GM19043 (cell line): ENCODE data around the gene CMC4.

ENCODE experiments used
- ATAC-seq: cut with Tn5 transposase; IDR thresholded peaks from one replicate; pipeline ENCODE4 v1.9.1; 2021; ENCODE audit warnings: low read depth; ENCODE audit not compliant: unreplicated experiment

CMC4 gene

GRCh38 chrX:155070975-155071693 is at the start of gene CMC4, which contains the start of the genes BRCC3 and MTCP1:
CMC4 (minus strand) TSS chrX:155071136; CDS start chrX:155064023, 7,113 bp downstream.
BRCC3 (plus strand) TSS chrX:155071508; CDS start chrX:155071528, 20 bp downstream.
MTCP1 (minus strand) TSS chrX:155071136; CDS start chrX:155066010, 5,126 bp downstream.
- ATAC-seq: peak; percentile 80

- no peak for ATAC-seq
Measured at GRCh38 chrX:155115174-155115819, 44.4 kb upstream of the CMC4 start.

- no peak for ATAC-seq
Measured at GRCh38 chrX:155113097-155113496, 42.2 kb upstream of the CMC4 start.

- no peak for ATAC-seq
Measured at GRCh38 chrX:155112171-155112570, 41.2 kb upstream of the CMC4 start.

GRCh38 chrX:155108427-155108826 is 37.5 kb upstream of the CMC4 start:
- ATAC-seq: no peak

DNA sequence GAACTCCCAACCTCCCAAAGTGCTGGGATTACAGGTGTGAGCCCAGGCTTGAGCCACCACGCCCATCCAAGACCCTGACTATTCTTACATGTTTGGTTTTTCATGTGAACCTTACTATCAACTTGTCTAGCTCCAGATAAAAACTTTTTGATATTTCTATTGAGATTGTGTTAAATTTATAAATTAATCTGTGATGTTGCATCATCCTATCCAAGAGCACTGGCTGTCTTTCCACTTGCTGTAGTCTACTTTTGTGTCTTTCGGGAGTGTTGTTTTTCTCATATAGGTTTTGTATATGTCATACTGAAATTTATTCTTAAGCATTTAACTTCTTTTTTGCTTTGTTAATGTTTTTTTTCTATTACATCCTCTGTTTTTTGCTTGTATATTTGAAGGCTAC is 35.0 kb upstream of the CMC4 start:
- no peak for ATAC-seq

DNA sequence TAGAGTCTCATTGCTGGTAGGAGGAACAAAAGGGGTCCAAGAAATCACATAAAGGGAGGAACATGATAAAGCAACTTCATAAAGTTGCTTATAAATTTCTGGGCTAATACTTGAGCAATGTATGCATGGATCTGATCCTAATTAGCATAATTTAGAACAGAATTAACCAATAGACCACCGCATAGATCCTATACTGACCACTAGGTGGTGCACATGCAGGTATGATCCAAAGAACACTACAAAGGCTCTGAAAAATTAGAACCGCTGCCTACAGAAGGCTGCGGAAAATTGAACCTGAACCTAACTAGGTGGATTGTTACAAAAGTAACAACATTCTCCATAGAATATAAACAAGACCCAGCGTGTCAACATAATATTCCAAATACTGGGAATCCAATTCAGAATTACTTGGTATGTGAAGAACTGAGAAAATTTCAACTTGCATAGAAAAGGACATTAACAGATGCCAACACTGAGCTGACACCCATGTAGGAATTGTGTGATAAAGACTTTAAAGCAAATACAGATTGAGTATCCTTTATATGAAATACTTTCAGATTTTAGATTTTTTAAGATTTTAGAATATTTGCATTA is 23.6 kb upstream of the CMC4 start:
- no peak for ATAC-seq

DNA sequence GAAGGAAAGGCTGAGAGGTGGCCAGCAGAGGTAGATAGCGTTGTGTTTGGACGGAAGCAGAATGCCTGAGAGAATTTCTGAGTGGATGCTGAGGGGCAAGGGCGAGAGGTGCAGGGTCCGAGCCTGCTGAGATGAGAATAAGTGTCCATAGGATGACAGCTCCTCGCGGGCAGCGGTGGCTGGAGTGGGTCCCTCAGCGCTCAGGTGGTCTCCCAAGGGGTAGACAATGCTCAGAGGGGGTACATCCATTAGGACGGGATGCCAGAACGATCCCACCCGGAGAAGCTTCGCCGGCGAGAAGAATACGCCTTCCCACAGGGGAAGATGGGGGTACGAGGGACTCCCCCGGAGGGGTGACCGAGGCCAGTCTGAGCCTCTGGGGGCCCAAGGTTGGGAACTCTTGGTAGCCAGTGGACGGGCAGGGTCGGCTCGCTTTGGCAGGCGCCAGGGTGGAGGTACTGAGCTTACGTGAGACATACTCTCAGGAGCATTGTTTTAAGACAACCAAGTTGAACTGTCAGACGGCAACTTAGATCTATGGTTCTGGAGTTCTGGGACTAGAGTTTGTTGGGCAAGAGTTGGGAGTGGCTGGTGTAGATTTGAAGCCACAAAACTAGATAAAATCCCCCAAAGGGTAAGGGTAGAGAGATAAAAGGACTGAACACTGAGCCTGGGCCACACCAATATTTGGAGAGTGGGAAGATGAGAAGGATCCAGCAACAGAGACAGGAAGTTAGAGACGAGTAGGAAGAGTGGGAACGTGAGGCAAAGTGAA is 16.2 kb upstream of the CMC4 start:
- ATAC-seq: no peak

DNA sequence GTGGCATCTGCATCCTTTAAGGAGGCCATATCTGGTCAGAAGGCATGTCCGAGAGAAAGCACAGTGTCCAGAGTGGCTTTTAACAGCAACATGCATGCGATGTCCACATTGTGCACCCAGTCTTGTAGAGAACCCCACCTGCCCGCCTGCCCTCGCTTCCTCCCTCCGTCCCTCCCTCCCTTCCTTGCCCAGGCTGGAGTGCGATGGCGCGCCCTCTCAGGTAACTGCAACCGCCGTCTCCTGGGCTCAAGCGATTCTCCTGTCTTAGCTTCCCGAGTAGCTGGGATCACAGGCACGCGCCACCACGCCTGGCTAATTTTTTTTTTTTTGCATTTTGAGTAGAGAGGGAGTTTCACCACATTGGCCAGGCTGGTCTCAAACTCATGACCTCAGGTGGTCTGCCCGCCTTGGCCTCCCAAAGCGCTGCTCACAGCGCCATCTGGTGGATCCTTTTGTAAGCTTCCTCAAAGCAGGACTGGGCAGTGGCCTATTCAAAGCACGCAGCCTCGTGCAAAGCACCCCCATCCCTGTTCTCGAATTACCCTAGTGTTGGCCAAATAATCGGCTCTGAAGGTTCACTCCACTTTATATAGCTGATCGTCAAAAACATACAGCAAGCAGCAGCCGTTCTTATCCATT is 15.4 kb upstream of the CMC4 start:
- no peak for ATAC-seq

- ATAC-seq: peak; percentile 1
Measured at GRCh38 chrX:155071694-155072280, 851 bp upstream of the CMC4 start.

DNA sequence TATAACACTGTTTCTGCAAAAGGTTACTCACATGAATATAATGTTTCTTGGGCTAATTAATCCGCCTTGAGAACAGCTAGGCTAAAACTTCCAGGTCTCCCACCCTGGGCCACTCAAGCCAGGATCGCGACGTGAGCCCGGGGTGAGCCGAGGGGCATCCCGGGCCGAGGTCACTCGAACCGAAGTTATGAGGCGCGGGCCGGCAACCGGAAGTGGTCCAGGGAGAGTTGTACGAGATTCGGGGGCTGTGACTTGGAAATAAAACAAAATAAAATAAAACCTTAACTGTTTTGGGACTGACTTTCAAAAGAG is 317 bp downstream of the CMC4 start:
- ATAC-seq: peak; percentile 6

DNA sequence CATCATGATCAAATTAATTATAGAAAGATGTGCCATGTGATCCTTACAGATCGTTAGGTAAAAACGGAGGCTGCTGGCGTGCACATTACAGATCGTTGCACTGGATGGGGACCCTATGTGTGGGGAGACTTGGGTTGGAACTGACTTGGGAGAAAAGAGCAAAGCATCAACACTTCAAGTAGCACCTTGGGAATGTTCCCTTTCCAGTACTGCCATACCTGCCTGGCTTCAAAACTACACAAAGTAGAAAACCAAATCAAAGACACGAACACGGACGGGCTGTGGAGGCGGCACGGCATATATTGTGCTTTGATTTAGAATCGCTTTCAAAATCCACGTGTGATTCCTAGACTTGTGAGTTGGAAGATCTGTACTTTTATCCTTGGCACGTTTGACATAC is 898 bp downstream of the CMC4 start:
- ATAC-seq: no peak

GRCh38 chrX:155069414-155069813 is 1.5 kb downstream of the CMC4 start:
- ATAC-seq: no peak

DNA sequence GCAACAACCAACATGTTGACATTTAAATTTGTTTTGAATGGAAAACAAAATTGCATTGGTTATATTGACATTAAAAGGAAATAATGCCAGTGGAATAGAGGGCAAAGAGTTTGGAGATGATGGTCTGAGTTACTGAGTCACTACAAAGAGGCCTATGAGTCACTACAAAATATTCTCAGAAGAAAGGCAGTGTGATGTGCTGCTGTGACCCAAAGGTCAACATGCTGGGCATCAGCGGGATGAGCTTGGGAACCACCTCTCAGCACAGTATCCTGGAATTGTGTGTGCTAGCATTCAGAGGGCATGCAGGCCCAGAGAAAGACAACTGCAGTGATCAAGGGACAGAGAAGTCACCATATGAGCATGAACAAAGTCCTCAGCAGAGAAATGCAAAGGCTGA is 2.8 kb downstream of the CMC4 start:
- no peak for ATAC-seq

GRCh38 chrX:155065035-155065734 is 5.8 kb downstream of the CMC4 start:
- no peak for ATAC-seq

DNA sequence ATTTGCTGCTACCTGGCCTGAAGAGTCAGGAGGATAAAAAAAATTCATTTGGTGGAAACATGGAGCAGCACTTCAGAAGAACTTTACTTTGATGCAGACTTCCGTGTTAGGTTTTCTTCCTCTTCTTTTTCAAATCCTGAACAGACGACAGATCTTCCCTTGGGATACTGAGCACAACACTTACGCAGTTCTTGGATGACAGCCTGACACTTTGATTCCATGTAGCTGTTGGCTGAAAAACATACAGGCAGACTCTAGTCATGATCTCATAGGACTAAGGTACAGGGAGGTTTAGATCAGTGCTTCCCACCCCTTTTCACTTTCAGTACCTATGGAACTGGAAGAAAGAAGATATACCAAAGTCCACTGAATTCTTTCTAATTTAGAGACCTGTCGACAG is 9.2 kb downstream of the CMC4 start:
- no peak for ATAC-seq

DNA sequence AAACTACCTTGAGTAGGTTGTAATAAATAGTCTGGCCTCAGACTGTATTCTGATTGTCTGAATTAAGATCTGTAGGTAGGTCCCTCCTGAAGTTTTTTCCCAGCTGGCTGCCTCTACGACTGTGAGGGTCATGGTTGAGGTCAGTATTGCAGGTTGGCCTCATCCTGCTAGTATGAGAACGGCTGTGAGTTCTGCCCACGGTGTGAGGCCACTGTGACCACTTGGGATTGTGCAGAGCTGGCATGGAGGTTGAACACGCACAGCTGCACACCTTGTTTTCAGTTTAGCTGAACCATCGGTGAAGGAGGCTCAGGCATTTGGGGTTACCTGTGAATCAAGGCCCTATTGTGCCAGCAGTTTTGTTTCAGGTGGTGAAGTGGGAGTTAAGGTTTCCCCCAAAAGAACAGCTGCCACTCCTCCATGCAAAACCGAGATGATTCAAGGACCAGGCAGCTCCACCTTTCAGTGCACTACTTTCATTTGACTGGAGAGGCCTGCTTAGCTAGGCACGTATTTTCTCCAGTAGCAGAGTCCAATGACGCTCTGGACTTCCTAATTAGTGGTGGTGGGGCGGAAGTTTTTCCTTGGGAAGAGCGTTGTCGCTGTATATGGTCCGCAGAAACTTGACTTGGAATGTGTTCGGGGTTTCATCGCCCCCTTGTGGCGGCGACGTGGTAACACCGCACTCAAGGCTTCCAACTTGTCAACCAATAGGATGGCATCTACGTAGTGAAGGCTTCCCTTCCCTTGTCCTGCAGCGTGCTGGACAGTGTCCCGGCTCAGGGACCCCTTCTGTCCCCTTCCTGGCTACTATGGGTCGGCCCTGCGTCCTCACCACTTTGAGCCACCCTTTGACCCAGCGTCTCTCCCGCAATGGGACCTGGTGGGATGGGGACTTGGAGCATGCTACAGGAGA is 13.8 kb downstream of the CMC4 start:
- ATAC-seq: peak; percentile 55

- no peak for ATAC-seq
Measured at GRCh38 chrX:155056471-155056870, 14.5 kb downstream of the CMC4 start.

DNA sequence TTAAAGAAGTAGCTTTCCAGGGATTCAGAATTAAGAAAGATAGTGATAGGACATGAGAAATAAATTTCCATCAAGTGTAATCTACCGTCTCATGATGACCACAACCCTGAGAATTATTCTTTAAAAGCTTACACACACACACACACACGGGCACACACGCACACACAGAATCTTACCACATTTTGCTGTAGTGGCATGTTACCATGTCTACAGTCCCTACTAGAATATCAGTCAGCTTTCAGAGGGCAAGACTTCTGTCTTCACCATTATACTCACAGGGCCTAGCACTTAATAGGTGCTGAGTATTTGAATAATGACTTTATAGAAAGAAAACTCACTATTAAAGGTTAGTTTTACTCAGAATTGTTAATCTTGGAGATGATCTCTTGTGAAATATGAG is 15.4 kb downstream of the CMC4 start:
- no peak for ATAC-seq
